ENCODE data around the gene ZKSCAN7.

ZKSCAN7 gene

GRCh38 chr3:44513513-44513912 lies 41.5 kb upstream of the ZKSCAN7 start:
- Histone ChIP-seq H3K9me2 (ENCODE audit: low read depth, low read length) (no peaks in the 10 kb centered on the region), H3K4me1 (ENCODE audit: insufficient read depth, low read length, severe bottlenecking) (peaks cover 10% of the 10 kb centered on the region), H3K9ac (ENCODE audit: low read length) (no peak overlapping the region), H3K27me3 (ENCODE audit: insufficient read depth, low read length) (no peaks in the 10 kb centered on the region), H4K20me1 (ENCODE audit: insufficient read depth, low read length) (no peaks in the 10 kb centered on the region), H3K27ac (ENCODE audit: low read depth, low read length, poor library complexity, severe bottlenecking) (no peak overlapping the region), H2AFZ (ENCODE audit: low read length) (no peak overlapping the region), H3K9me3 (ENCODE audit: low read length) (no peaks in the 10 kb centered on the region), H3K4me3 (ENCODE audit: low read depth, low read length, poor library complexity, severe bottlenecking) (no peak overlapping the region), H3K79me2 (ENCODE audit: insufficient read depth, low read length) (peaks cover 10% of the 10 kb centered on the region), H3K4me2 (ENCODE audit: low read length) (no peak overlapping the region), H3K36me3 (ENCODE audit: insufficient read depth, low read length) (no peaks in the 10 kb centered on the region), H3F3A (ENCODE audit: insufficient read depth, low read length) (no peaks in the 10 kb centered on the region)
- TF ChIP-seq EZH2 (IDR thresholded peaks at IDR 0.05; ENCODE audit: borderline replicate concordance, low read length): no peak
- TF ChIP-seq CTCF (IDR thresholded peaks at IDR 0.05; ENCODE audit: low read length): no peak

GRCh38 chr3:44516230-44516629 lies 38.8 kb upstream of the ZKSCAN7 start:
- Histone ChIP-seq H3K9me3 (ENCODE audit: low read length) (no peaks in the 10 kb centered on the region), H3K4me2 (ENCODE audit: low read length) (no peak overlapping the region), H3K27ac (ENCODE audit: low read depth, low read length, poor library complexity, severe bottlenecking) (no peak overlapping the region), H2AFZ (ENCODE audit: low read length) (no peak overlapping the region), H4K20me1 (ENCODE audit: insufficient read depth, low read length) (no peaks in the 10 kb centered on the region), H3K9me2 (ENCODE audit: low read depth, low read length) (no peaks in the 10 kb centered on the region), H3K27me3 (ENCODE audit: insufficient read depth, low read length) (no peaks in the 10 kb centered on the region), H3K4me1 (ENCODE audit: insufficient read depth, low read length, severe bottlenecking) (no peaks in the 10 kb centered on the region), H3K36me3 (ENCODE audit: insufficient read depth, low read length) (no peaks in the 10 kb centered on the region), H3K4me3 (ENCODE audit: low read depth, low read length, poor library complexity, severe bottlenecking) (no peak overlapping the region), H3K79me2 (ENCODE audit: insufficient read depth, low read length) (no peaks in the 10 kb centered on the region), H3F3A (ENCODE audit: insufficient read depth, low read length) (no peaks in the 10 kb centered on the region), H3K9ac (ENCODE audit: low read length) (no peak overlapping the region)
- TF ChIP-seq CTCF (IDR thresholded peaks at IDR 0.05; ENCODE audit: low read length) (no peak), EZH2 (IDR thresholded peaks at IDR 0.05; ENCODE audit: borderline replicate concordance, low read length) (no peak)

GRCh38 chr3:44518782-44519156 lies 36.2 kb upstream of the ZKSCAN7 start:
- no peaks in the 10 kb centered on the region for H3K27me3 ChIP-seq (ENCODE audit: insufficient read depth, low read length)
- H4K20me1 ChIP-seq (ENCODE audit: insufficient read depth, low read length): no peaks in the 10 kb centered on the region
- H3K4me1 ChIP-seq (ENCODE audit: insufficient read depth, low read length, severe bottlenecking): no peaks in the 10 kb centered on the region
- H3K9me2 ChIP-seq (ENCODE audit: low read depth, low read length): no peaks in the 10 kb centered on the region
- H3K36me3 ChIP-seq (ENCODE audit: insufficient read depth, low read length): no peaks in the 10 kb centered on the region
- H2AFZ ChIP-seq (ENCODE audit: low read length): no peak overlapping the region
- no peaks in the 10 kb centered on the region for H3K9me3 ChIP-seq (ENCODE audit: low read length)
- H3F3A ChIP-seq (ENCODE audit: insufficient read depth, low read length): no peaks in the 10 kb centered on the region
- H3K4me3 ChIP-seq (ENCODE audit: low read depth, low read length, poor library complexity, severe bottlenecking): no peak overlapping the region
- no peak overlapping the region for H3K4me2 ChIP-seq (ENCODE audit: low read length)
- no peak overlapping the region for H3K9ac ChIP-seq (ENCODE audit: low read length)
- H3K27ac ChIP-seq (ENCODE audit: low read depth, low read length, poor library complexity, severe bottlenecking): no peak overlapping the region
- no peak for TF ChIP-seq CTCF (IDR thresholded peaks at IDR 0.05; ENCODE audit: low read length)
- TF ChIP-seq EZH2 (IDR thresholded peaks at IDR 0.05; ENCODE audit: borderline replicate concordance, low read length): no peak
- H3K79me2 ChIP-seq (ENCODE audit: insufficient read depth, low read length): no peaks in the 10 kb centered on the region

Data from OCI-LY1 (cell line).